CD14-positive monocyte (primary cell): Measurements from ENCODE around the gene PMS2. TPM values are rescaled to one million over a fixed set of nuclear protein-coding genes. Genes with fewer than 3 reads are reported as not detected.
A peak's percentile ranks its signal among the peaks of the same experiment; 100 is the strongest.

ENCODE experiments used
- DNase-seq, 3 donors: peaks; one replicate each; pipeline ENCODE4 v3.0.0-alpha.2; 2011 to 2022
- H2AFZ ChIP-seq: 2 replicates; pipeline ENCODE4 v1.6.0; 2012; ENCODE audit warnings: mild to moderate bottlenecking, low read depth, low read length, inconsistent platforms; ENCODE audit not compliant: insufficient read depth, poor library complexity, severe bottlenecking
- H3K27ac ChIP-seq, 2 donors: 1 replicate in 1 of 2; 2 replicates in 1 of 2; pipeline ENCODE4 v1.5.1; 2012 to 2013; ENCODE audit warnings: low read length in 2 of 2, control low read depth in 1 of 2, inconsistent platforms in 1 of 2, low read depth in 1 of 2, mild to moderate bottlenecking in 1 of 2
- H3K27me3 ChIP-seq, 2 donors: one replicate each; pipeline versions ENCODE4 v1.6.0 to v1.6.1; 2011 to 2013; ENCODE audit warnings: low read length in 2 of 2; ENCODE audit not compliant: control insufficient read depth in 2 of 2, insufficient read depth in 2 of 2
- H3K36me3 ChIP-seq, 2 donors: replicated peaks in 1 of 2; 1 replicate in 1 of 2; 2 replicates in 1 of 2; pipeline versions ENCODE4 v1.5.1 to v1.6.1; 2012 to 2013; ENCODE audit warnings: low read length in 2 of 2, control low read depth in 1 of 2, inconsistent platforms in 1 of 2, mild to moderate bottlenecking in 1 of 2; ENCODE audit not compliant: insufficient read depth in 2 of 2, control insufficient read depth in 1 of 2
- H3K4me1 ChIP-seq, 2 donors: 1 replicate in 1 of 2; 2 replicates in 1 of 2; pipeline versions ENCODE4 v1.5.1 to v1.6.1; 2012 to 2013; ENCODE audit warnings: low read length in 2 of 2, control low read depth in 1 of 2, inconsistent platforms in 1 of 2, mild to moderate bottlenecking in 1 of 2, moderate library complexity in 1 of 2; ENCODE audit not compliant: insufficient read depth in 2 of 2, control insufficient read depth in 1 of 2
- H3K4me2 ChIP-seq: replicated peaks from 2 replicates; pipeline ENCODE3; 2012; ENCODE audit warnings: low read length, moderate library complexity, mild to moderate bottlenecking; ENCODE audit not compliant: poor library complexity, severe bottlenecking; ENCODE audit errors: extremely low read depth
- H3K4me3 ChIP-seq, 3 experiments: fragments of 200-600 bp in 1 of 3; sonication (generic) in 1 of 3; replicated peaks in 1 of 3; 1 replicate in 2 of 3; 2 replicates in 1 of 3; pipeline ENCODE4 v1.5.1; 2011 to 2013; ENCODE audit warnings: low read length in 3 of 3, mild to moderate bottlenecking in 3 of 3, control low read depth in 2 of 3, low read depth in 2 of 3, inconsistent platforms in 1 of 3, moderate library complexity in 1 of 3
- H3K79me2 ChIP-seq: 2 replicates; pipeline ENCODE4 v1.6.0; 2012; ENCODE audit warnings: mild to moderate bottlenecking, control low read depth, inconsistent platforms, low read length, moderate library complexity; ENCODE audit not compliant: insufficient read depth
- H3K9ac ChIP-seq: 2 replicates; pipeline ENCODE4 v1.6.0; 2017; ENCODE audit warnings: low read length, mild to moderate bottlenecking; ENCODE audit not compliant: insufficient read depth, poor library complexity, severe bottlenecking
- H3K9me3 ChIP-seq, 2 donors: replicated peaks in 1 of 2; 1 replicate in 1 of 2; 2 replicates in 1 of 2; pipeline versions ENCODE4 v1.5.1 to v1.6.1; 2012 to 2013; ENCODE audit warnings: low read length in 2 of 2, control low read depth in 1 of 2; ENCODE audit not compliant: control insufficient read depth in 1 of 2, insufficient read depth in 1 of 2
- H4K20me1 ChIP-seq: 2 replicates; pipeline ENCODE4 v1.6.0; 2012; ENCODE audit warnings: mild to moderate bottlenecking, low read length, control low read depth, moderate library complexity; ENCODE audit not compliant: insufficient read depth
- H3K27ac Mint-ChIP-seq, 7 donors: one replicate each; pipeline ENCODE4 v1.8.0; 2020; ENCODE audit warnings: mild to moderate bottlenecking in 7 of 7, mixed read lengths in 7 of 7, moderate library complexity in 6 of 7, inconsistent platforms in 2 of 7
- H3K27me3 Mint-ChIP-seq, 3 donors: one replicate each; pipeline ENCODE4 v1.8.0; 2021 to 2022; ENCODE audit warnings: low read depth in 3 of 3, mild to moderate bottlenecking in 3 of 3, mixed read lengths in 3 of 3, moderate library complexity in 3 of 3, inconsistent platforms in 1 of 3
- H3K36me3 Mint-ChIP-seq, 2 donors: one replicate each; pipeline ENCODE4 v1.8.0; 2020; ENCODE audit warnings: mixed read lengths in 2 of 2, inconsistent platforms in 1 of 2, mild to moderate bottlenecking in 1 of 2
- H3K4me1 Mint-ChIP-seq: one replicate; pipeline ENCODE4 v1.8.0; 2020; ENCODE audit warnings: mild to moderate bottlenecking, mixed read lengths
- H3K4me3 Mint-ChIP-seq, 2 donors: one replicate each; pipeline ENCODE4 v1.8.0; 2020; ENCODE audit warnings: mild to moderate bottlenecking in 2 of 2, mixed read lengths in 2 of 2, moderate library complexity in 1 of 2
- H3K9me3 Mint-ChIP-seq, 7 donors: one replicate each; pipeline ENCODE4 v1.8.0; 2020 to 2022; ENCODE audit warnings: mixed read lengths in 7 of 7, mild to moderate bottlenecking in 6 of 7, moderate library complexity in 6 of 7, inconsistent platforms in 2 of 7
- CTCF ChIP-seq: fragments of 200-600 bp; IDR thresholded peaks from one replicate; pipeline ENCODE4 v1.8.0; 2022; ENCODE audit warnings: antibody characterized with exemption, mild to moderate bottlenecking
- WGBS: methylation state at CpG from one replicate; pipeline ENCODE4 v1.1.5; 2013; ENCODE audit warnings: missing lambda C conversion rate; ENCODE audit not compliant: insufficient coverage; 5-methylcytosine and 5-hydroxymethylcytosine counted together
- intact Hi-C, 2 donors: fragments of 100-400 bp; cut with micrococcal nuclease; formaldehyde crosslinking; loops; one replicate each; pipeline versions ENCODE4 v1.15.0 to v1.15.1; 2023
- polyA plus RNA-seq, 3 donors: library from polyadenylated mRNA; depleted of rRNA in 1 of 3; unstranded in 2 of 3; stranded (reverse) in 1 of 3; fragments of 300-500 nt in 2 of 3; fragments of >200 nt in 1 of 3; fragmentation: Illumina TruSeq in 2 of 3; gene quantifications; 1 replicate in 2 of 3; 2 replicates in 1 of 3; pipeline ENCODE4 v1.2.3, GENCODE V29; 2012 to 2021

Gene PMS2
- polyA plus RNA-seq, 3 donors, result 3.8 to 5.1 (median 4.8) TPM

DNA sequence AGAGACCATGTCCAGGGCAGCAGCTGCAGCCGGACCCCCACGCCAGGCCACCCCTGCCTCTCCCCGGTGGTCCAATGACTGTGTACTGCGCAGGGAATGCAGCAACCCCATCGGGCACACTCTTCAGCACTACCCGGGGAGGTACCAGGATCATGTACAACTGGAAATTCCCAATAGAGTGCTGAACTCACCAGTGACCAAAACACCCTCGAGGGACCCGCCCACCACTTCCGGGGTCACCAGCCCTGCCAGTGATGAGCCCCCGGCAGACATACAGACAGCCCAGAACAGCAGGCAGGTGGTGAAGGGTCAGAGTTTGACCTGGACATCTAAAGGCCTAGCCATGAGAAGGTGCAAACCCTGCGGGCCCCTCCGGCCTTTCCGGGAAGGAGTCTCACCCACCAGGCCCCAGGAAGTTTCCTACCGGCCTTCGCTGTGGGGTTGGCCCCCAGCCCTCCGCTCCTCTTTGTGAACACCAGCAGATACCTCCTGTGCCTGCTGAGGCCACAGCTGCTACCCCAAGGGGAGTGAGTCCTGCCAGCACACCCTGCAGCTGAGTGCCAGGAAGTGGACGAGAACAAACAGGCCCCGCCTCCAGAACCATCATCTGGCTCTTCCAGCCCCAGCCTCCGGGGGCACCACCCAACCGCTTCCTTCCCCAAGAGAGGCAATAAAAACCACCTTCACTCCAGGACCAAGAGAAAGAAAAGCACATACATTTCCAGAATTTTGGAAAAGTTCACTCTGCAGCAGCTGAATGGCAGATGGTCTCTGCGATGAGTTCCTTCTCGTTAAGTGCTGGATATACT, 17.4 kb upstream of the PMS2 start:
- Histone ChIP-seq H3K36me3 (peaks cover 52 to 77% of the 10 kb centered on the region in 2 donors), H3K4me2 (peak overlapping the region; percentile 91), H3K79me2 (peaks cover 52% of the 10 kb centered on the region), H2AFZ (peak overlapping the region; percentile 83), H3K27me3 (no peaks in the 10 kb centered on the region), H3K27ac (peak overlapping the region; percentile 89 to 94), H3K9me3 (no peaks in the 10 kb centered on the region), H3K9ac (peak overlapping the region; percentile 74), H3K4me1 (peaks cover 33 to 37% of the 10 kb centered on the region in 2 donors), H3K4me3 (peak overlapping the region; percentile 26 to 84 (median 56)), H4K20me1 (no peaks in the 10 kb centered on the region)
- H3K4me3 Mint-ChIP-seq, result peak overlapping the region; percentile 81 to 93
- peak overlapping the region; percentile 95 to 98 (median 97) for H3K27ac Mint-ChIP-seq
- WGBS, result 39% methylated on average over 20 of the region's 22 CpGs
- peaks cover 0 to 3% (median 0%) of the 10 kb centered on the region in 3 donors for H3K27me3 Mint-ChIP-seq
- peaks cover 40% of the 10 kb centered on the region for H3K4me1 Mint-ChIP-seq
- peak; percentile 65 to 76 (median 74) for DNase-seq
- peaks cover 56 to 72% of the 10 kb centered on the region in 2 donors for H3K36me3 Mint-ChIP-seq
- TF ChIP-seq CTCF, result peak; percentile 41
- H3K9me3 Mint-ChIP-seq, result no peaks in the 10 kb centered on the region
- intact Hi-C loops, result no loop called here

GRCh38 chr7:6023974-6024435, 15.2 kb upstream of the PMS2 start:
- Histone ChIP-seq H3K4me2 (no peak overlapping the region), H3K9ac (no peak overlapping the region), H3K79me2 (peaks cover 50% of the 10 kb centered on the region), H3K9me3 (no peaks in the 10 kb centered on the region), H3K4me3 (no peak overlapping the region), H4K20me1 (no peaks in the 10 kb centered on the region), H3K27me3 (no peaks in the 10 kb centered on the region), H2AFZ (no peak overlapping the region), H3K36me3 (peaks cover 56 to 79% of the 10 kb centered on the region in 2 donors), H3K4me1 (peaks cover 33 to 37% of the 10 kb centered on the region in 2 donors), H3K27ac (peak overlapping the region in 1 of 2 donors; percentile 94)
- H3K27me3 Mint-ChIP-seq, result peaks cover 0 to 3% (median 0%) of the 10 kb centered on the region in 3 donors
- H3K9me3 Mint-ChIP-seq, result no peaks in the 10 kb centered on the region
- TF ChIP-seq CTCF, result no peak
- no peak overlapping the region for H3K4me3 Mint-ChIP-seq
- no peak for DNase-seq
- H3K27ac Mint-ChIP-seq, result peak overlapping the region in 6 of 7 donors; percentile 13 to 88 (median 66)
- H3K4me1 Mint-ChIP-seq, result peaks cover 34% of the 10 kb centered on the region
- H3K36me3 Mint-ChIP-seq, result peaks cover 63 to 76% of the 10 kb centered on the region in 2 donors
- 61% methylated on average over 6 of the region's 7 CpGs for WGBS
- intact Hi-C loops, result no loop called here
